Activated gamma-delta T cell treated with Interleukin-2 at 50 U/mL for 16 hours (primary cell): Measurements from ENCODE around the gene PHC3.
A peak's percentile ranks its signal among the peaks of the same experiment; 100 is the strongest.

Experiments
- DNase-seq: peaks from one replicate; pipeline ENCODE4 v3.0.0-alpha.2; 2020

The PHC3 gene

DNA sequence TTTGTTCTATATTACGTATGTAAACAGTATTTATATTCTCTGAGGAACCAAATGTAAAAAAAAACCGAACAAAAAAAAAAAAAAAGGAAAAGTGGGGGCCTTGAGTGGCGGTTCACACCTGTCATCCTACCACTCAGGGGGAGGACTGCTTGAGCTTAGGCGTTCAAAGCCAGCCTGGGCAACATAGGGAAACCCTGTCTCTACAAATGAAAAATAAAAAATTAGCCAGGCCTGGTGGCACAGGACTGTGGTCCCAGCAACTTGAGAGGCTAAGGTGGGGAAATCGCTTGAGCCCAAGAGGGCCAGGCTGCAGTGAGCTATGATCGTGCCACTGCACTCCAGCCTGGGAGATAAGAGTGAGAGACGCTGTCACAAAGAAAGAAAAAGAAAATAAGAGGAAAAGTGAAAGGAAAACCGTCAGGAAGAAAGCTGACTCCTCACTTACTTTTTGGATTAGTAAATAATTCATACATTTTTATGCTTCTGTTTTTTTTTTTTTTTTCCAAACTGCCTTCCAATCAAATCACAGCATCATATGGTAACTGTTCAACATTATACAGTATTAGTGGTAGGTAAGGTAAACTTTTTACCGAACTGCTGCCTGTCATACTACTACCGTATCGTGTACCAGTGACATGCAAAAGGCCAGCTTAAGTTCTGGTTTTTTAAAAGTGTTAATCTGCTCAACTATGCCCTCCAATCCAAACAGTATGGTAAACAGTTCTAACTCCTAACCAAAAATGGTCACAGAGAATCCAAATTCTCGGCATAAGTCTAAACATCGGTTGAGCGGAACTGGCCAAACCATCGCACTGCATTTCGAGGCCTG lies 1.2 kb downstream of the PHC3 start:
- no peak for DNase-seq

DNA sequence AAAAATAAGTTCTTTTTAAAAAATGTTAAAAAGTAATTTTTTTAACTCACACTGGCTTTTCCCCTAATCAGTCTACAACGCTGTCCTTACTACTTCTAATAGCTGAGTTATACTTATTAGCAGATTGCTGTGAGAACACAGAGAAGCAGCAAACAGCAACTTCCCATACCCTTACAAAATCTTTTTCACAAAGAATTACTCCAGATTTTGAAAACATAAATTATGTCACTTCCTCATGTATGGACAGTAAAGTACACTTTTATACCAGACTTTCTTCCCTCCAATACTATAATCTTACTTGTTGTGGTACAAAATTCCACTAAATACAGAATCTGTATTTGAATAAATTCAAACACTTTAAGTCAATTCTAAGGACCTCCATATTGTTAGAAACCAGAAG lies 2.1 kb downstream of the PHC3 start:
- no peak for DNase-seq

DNA sequence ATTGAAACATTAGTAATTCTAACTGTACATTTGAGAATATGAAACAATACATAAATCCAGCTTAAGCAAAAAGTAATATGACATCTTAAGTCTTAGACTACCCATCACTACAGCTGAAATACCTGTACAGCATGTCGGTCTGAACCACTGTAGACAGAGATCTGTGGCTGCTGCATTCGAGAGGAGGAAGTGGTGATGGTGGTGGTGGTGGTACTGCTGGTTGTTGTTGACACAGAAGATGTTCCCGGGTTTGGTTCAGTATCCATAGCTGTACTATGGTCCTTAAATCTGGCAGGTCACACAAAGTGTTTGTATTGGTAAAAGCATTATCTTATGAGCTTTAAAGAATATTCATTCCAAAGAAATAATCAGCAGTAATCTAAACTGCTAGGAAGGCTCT lies 2.9 kb downstream of the PHC3 start:
- peak; percentile 60 for DNase-seq

DNA sequence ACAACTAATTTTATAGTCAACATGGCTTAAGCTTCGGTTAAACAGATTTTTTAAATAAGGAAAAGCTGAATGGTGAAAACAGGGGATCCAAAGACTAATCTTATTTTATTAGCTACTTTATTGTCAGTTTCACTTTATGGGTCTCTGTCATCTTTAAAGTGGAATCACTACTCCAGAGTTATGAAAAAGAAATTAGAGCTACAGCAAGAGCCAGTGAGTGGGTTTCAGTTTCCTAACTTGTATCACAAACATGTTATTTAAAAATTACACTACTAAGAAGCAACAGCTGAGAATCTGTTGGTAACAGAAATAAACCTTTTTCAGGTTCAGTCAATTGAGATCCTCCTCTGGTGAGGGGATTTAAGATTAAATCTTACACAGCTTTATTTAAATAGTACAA lies 10.0 kb downstream of the PHC3 start:
- no peak for DNase-seq

DNA sequence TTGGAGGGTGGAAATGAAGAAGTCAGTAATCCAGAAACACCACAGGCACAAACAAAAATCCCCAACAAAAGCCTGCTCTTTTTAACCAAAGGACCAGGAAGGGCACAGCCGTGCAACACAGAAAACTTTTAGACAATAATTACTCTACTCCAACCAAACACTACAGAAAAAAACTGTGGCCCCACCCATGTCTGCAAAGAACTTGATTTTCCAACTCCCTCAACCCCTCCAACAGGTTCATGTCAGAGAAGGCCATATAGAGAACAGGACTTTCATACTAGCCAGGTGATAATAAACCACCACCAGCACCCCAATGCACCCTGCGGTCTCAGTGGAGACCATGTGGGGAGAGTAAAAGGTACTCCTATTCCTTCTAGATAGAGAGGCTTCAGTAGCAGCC lies 16.8 kb downstream of the PHC3 start:
- DNase-seq = no peak

DNA sequence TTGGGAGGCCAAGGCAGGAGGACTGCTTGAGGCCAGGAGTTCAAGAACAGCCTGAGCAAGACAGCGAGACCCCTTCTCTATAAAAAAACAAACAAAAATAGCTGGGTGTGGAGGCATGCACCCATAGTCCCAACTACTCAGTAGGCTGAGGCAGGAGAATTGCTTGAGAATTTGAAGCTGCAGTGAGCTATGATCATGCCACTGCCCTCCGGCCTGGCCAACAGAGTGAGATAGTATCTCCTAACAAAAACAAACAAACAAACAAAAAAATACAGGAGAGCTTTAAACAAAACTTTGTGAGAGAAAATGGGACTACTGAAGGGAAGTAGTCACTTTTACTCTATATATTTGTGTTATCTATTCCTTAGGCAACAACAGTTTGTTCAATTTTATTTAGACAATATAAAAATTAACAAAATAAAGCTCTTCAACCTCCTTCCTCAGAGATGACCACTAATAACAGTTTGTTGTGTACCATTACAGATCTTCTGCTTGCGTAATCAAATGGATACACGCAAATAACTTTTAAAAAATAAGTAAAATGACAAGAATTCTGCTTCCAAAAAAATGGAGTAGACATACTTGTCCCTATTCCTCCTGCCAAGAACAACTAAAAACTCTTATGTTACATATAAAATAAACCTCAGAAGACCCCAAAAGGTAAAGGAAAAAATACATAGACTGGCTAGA lies 17.4 kb downstream of the PHC3 start:
- no peak for DNase-seq

DNA sequence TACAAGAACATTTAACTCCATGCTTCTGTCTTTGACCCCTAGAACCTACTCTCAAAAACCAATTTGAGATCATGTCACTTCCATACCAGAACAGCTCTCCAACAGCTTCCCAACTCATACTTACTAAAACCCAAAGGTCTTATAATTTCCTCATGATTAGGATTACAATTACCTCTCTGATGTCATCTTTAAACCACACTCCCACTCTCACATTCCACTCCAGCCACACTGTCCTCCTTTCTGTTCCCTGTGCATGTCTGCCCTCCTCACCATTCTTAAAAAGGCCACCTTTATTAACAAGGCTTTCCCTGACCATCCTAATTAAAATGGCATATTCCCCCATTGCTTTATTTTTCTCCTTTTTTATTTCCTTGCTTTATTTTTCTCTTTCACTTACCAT lies 18.9 kb downstream of the PHC3 start:
- no peak for DNase-seq

DNA sequence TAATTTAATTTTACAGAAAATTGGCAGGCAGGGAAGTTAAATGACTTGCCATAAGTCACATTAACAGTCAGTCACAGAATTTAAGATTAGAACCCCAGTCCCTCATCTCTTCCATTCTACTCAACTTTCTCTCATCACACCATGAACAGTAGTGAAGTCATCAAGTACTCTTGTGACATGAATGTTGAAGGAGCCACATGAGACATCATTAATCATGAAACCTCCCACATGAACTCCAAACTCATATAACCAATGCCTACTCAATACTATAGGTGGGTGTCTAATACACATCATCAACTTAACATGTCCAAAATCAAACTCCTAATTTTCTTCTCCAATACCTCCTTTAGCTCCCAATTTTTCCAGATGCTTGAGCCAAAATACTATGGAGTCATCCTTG lies 19.5 kb downstream of the PHC3 start:
- no peak for DNase-seq

DNA sequence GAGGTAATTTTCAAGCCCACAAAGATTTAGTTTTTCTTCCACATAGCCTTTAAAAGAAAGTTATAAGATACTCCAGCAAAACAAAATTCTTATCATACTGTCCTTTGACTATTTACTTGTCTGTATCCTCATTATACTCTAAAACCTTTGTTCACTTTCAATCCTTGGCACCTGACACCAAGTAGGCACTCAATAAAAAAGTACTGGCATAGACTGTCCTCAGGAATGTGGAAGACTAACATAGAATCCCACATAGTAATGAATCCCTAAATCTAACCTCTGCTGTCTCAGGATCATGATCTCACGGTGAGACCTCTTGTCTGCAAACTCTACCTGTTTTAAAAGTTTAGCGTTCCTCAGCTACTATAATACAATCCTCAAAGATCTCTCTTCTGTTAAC lies 21.6 kb downstream of the PHC3 start:
- DNase-seq = no peak

DNA sequence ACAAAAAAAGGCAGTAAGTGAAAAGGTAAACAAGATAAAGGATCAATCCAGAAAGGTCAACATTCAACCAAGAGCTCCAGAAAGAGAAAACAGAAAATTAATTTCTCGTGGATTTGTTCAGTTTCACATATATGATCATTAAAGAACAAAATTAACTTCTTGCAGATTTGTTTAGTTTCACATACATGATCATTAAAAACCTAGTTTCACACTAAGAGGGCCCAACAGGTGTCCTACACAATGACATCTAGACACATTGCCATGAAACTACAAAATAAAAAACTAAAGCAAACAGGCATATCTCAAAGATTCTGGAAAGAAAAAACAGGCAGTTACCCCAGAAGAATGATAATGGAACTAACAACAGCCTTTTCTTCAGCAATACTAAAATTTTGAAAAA lies 22.1 kb downstream of the PHC3 start:
- no peak for DNase-seq

DNA sequence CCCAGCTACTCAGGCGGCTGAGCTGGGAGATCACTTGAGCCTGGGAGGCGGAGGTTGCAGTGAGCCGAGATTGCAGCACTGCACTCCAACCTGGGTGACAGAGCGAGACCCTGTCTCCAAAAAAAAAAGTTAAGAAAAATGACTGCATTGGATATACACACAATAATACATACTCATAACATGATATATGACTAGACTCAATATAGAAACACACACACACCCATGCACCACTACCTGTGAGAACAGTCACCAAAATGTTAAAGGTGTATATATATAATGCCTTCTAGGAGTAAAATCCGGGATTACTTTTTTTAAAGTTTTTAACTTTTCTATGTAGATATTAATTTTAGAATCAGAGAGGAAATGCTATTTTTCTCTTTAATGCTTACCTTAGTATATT lies 25.9 kb downstream of the PHC3 start:
- DNase-seq = no peak

DNA sequence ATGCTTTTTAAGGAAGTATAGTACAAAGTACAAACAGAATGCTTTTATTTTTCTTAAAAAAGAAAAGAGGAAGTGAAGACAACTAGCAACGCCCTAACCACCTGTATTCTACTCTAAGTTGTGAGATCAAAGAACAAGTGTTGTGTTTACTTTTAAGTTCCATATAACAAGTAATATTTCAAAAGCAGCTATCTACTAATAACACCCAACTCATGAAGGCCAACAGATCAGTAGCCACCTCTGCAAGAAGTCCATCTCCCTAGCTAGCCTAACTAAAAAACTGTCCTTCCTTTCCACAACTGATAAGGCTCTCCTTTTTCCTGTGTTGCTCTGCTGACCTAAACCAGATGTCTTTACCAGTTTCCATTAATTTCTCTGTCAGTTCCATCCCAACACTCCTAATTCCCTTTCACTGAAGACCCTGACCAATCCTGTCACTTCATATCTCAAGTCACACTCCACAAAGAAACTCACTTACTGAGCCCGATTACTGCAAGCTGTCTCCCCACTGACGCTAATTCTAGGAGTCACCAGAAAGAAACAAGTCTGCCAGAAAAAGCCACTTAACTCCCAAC lies 26.9 kb downstream of the PHC3 start:
- no peak for DNase-seq

DNA sequence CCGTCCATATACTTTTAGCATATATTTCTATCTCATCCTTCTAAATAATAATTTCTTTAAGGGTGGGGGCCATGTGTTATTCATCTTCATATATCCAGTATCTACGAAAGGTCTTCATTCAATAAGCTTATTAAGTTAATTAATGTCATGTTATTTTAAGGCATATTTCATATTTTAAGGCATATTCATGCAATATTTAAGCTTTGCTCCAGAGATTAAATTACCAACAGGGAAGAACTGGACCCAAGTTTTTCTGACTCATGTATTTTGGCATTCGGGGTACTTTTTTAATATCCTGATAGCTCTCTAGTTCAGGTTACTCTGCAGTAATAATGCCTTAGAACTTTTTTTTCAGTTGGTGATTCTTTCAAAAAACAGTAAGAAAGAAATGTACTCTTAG lies 27.4 kb downstream of the PHC3 start:
- no peak for DNase-seq

DNA sequence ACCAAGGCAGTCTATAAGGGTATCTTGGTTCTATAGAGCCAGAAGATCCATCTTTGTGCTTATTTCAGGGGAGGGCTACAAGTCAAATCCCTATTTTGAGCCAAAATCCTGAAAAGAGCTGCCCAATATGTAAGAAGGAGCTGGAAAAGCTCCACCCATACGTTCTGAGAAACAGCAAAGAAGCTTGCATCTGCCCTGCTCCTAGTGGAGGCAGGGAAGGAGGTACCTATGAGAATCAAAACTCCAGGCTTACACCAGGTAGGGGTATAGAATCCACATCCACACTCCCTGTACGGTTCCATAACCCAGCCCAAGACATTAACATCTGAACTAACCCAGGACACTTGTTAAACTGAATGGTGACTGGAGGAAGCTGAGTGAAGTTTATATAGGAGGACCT lies 30.0 kb downstream of the PHC3 start:
- DNase-seq = no peak

DNA sequence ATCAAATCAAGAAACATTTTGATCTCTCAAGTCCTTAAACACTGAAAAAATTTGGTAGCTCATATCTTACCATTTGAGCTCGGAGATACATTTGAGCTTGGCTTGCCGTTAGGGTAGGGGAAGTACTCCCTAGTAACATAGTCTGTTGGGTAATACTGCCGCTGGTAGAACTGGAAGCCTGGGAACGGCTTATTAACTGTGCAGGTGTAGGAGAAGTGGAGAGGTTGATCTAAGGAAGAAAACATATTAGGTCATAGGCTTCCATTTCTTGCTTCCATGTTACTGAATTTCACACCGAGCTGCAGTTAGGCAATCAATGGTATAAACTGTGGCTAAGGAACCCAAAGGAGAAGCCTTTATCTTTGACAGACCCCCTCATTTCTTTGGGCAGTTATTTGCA lies 32.5 kb downstream of the PHC3 start:
- DNase-seq = no peak

DNA sequence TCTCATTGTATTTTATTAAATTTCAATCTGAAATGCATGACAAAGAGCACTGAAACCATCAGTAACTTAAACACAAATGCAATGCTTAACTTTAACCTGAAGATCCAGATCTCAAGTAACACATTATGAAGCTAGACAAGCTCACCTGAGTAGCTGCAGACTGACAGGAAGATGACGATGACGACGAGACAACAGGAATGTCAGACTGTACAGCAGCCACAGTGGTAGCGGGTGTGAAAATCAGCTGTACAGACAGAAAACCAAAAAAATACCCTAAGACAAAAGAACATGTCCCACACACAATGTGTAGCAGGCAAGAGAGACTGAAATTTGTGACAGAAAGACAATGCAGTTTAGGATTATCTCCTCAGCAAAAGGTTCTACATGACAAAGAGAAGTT lies 36.3 kb downstream of the PHC3 start:
- DNase-seq = no peak

DNA sequence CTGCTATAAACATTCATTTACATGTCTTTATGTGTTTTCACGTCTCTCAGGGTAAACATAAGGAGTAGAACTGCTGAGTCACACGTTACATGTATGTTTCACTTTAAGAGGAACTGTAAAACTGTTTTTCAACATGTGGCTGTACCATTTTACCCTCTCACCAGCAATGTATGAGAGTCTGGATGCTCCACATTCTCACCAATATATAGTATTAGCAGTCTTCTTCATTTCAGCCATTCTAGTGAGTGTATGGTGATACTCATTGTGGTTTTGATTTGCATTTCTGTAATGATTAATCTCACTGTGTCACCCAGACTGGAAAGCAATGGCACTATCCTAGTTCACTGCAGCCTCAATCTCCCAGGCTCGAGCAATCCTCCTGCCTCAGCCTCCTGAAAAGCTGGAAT lies 37.1 kb downstream of the PHC3 start:
- no peak for DNase-seq

DNA sequence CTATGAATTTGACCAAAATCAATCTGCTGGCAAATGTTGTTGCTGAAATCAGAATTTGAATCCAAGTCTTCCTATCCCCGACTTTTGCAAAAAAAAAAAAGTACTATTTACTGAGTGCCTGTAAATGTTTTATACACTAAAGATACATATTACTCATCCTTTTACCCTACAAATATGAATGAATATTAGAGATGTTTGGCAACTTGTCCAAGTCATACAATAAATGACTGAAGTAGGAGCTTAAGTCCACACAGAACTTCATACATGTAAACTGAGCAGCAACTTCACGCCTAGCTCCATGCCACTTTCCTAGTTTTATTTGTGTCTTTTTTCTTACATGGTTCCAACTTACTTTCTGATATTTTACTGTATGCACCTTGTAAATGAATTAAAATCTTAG lies 39.2 kb downstream of the PHC3 start:
- no peak for DNase-seq

DNA sequence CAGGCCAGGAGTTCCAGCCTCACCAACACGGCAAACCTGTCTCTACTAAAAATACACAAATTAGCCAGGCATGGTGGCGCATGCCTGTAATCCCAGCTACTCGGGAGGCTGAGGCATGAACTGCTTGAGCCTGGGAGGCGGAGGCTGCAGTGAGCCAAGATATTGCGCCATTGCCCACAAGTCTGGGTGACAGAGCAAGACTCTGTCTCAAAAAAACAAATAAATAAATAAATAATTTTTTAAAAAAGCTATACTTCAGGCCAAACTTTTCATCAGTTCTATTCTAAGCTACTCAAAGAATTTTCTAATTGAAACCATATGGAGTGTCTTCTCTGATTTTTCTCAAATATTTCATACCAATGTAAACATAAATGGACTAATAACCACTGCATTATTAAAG lies 43.5 kb downstream of the PHC3 start:
- DNase-seq = no peak

DNA sequence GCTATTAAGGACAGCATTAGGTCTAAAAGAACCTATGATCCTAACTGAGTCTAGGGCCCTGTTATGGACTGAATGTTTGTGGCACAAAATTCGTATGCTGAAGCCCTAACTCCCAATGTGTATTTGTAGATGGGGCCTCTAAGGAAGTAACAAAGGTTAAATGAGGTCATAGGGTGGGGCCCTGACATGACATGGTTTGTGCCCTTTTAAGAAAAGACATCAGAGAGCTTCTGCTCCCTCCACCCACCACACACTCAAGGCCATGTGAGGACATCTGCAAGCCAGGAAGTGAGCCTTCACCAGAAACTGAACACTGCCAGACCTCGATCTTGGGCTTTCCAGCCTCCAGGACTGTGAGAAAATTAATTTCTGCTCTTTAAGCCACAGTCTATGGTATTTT lies 49.2 kb downstream of the PHC3 start:
- no peak for DNase-seq

DNA sequence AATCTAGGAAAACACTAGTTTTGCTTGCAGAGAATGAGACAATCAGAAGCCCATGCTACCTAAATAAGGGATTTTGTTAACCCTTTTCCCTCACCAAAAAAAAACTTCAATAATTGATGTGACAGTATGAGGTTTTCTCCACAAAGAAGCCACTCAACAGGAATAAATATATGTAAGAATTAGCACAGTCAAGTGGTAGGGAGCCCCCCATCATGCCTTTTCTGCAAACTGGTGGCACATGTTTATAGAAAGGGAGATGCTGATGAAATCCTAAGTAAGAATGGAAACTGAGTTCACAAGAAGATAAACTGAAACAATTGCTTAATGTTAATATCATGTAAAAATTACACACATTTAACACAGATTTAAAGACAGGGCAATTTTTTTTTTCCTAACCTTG lies 51.0 kb downstream of the PHC3 start:
- DNase-seq = no peak

DNA sequence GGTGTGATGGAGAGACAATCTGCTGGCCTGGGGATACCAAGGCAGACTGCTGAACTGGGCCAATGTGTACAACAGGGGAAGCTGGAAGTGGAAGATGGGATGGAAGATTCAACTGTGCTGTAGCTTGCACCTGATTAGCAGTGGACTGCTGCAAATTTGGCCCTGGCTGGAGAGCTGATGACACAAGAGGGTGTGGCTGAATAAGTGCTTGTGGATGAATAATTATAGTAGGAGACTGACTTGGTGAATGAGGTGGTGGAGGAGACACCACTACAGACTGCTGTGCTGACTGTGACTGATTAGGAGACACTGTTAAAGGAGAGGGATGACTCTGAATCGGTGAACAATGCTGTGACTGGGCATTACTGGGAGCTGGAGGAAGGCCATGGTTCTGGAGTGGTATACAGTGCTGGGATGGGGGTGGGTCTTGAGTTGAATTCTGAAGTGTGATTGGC lies 52.5 kb downstream of the PHC3 start:
- no peak for DNase-seq

DNA sequence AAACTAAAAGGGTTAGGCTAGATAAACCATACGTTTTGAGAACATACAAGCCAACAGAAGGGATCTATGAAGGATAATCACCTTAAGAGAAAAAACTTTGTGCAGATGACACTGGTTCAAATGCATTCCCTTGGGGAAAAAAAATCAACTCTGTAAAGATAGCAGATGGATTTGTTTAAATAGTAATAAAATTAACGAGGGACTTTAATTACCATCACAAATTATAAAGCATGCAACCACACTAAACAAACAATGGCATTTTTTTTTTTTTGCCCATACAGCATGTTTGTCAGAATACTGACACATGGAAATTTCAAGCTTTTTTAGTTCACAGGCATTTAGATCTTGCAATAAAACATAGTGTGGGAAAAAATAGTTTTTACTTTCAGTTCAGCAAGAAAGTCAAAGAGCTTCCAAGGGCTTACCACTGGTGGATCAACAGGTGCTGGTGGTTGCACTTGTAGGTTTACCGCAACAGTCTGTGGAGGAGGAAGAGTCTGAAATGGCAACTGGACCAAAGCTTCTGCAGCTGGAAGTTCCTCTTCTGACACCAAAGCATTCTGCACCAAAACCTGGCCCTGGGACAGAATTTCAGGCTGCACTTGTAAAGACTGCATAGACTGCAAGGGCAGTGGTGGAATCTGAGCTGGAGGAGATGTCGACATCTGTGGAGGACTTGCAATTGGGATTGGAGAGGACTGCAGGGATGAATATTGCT lies 53.1 kb downstream of the PHC3 start:
- DNase-seq = no peak

DNA sequence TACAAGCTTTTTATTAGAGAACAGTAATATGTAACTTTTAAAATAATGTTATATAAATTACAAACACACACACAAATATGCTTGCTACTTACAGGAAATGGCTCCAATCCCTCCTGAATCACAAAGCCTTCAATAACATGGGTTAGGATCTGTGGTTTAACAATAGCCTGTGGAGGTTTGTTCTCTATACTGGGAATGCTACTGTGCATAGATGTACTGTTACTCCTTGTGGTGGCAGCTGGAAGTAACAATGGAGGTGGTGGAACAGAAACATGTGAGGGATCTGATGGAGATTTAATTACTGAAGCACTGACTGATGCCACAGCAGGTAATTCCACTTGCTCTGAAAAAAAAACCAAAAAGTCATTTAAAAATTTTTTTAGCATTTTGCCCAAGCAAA lies 64.4 kb downstream of the PHC3 start:
- DNase-seq = no peak
